NCI-H1048 (cell line): Measurements from ENCODE around the gene CNBP.
"Not testable (repeated sequence)": the region's sequence is repeated elsewhere in the genome, so short reads cannot be mapped to it uniquely, and the experiment has no call there.

Experiments
- DNase-seq: peaks from one replicate; lab custom pipeline; 2025; lab: John Stamatoyannopoulos, UW

CNBP gene

GRCh38 chr3:129184784-129185542 is 1.3 kb upstream of the CNBP start:
- not testable (repeated sequence) for DNase-seq

GRCh38 chr3:129184396-129184657 is 631 bp upstream of the CNBP start:
- no peak for DNase-seq

GRCh38 chr3:129182390-129183185 is 1.1 kb downstream of the CNBP start:
- no peak for DNase-seq

- DNase-seq, result no peak
Observed at GRCh38 chr3:129181819-129182218, 1.9 kb downstream of the CNBP start.

- DNase-seq, result no peak
Observed at GRCh38 chr3:129180461-129180860, 3.2 kb downstream of the CNBP start.

GRCh38 chr3:129176051-129176450 is 7.6 kb downstream of the CNBP start:
- DNase-seq, result no peak

- DNase-seq, result no peak
Observed at GRCh38 chr3:129173725-129174124, 10.0 kb downstream of the CNBP start.

GRCh38 chr3:129173206-129173605 is 10.5 kb downstream of the CNBP start:
- no peak for DNase-seq

- no peak for DNase-seq
Observed at GRCh38 chr3:129166579-129167332, 16.9 kb downstream of the CNBP start.

- DNase-seq, result not testable (repeated sequence)
Observed at GRCh38 chr3:129165594-129165993, 18.1 kb downstream of the CNBP start.

GRCh38 chr3:129164500-129164899 is 19.2 kb downstream of the CNBP start:
- no peak for DNase-seq

GRCh38 chr3:129162729-129163579 is 20.7 kb downstream of the CNBP start:
- no peak for DNase-seq

GRCh38 chr3:129161860-129162271 is 21.8 kb downstream of the CNBP start:
- DNase-seq, result no peak

GRCh38 chr3:129160891-129161859 is 22.5 kb downstream of the CNBP start, which contains the start of gene ISY1:
Gene ISY1, minus strand, starts transcription at chr3:129161063. Its CDS starts 88 bp downstream, at chr3:129160975.
- peak; percentile 85 for DNase-seq

- no peak for DNase-seq
Observed at GRCh38 chr3:129144786-129145185, 38.9 kb downstream of the CNBP start.

GRCh38 chr3:129141011-129141410 is 42.7 kb downstream of the CNBP start:
- DNase-seq, result not testable (repeated sequence)

GRCh38 chr3:129139911-129140310 is 43.8 kb downstream of the CNBP start:
- DNase-seq, result no peak

GRCh38 chr3:129136275-129136674 is 47.4 kb downstream of the CNBP start:
- DNase-seq, result not testable (repeated sequence)

GRCh38 chr3:129132097-129132866 is 51.4 kb downstream of the CNBP start:
- DNase-seq, result no peak
